ENCODE measurements around the gene CDC34.

The CDC34 gene

DNA sequence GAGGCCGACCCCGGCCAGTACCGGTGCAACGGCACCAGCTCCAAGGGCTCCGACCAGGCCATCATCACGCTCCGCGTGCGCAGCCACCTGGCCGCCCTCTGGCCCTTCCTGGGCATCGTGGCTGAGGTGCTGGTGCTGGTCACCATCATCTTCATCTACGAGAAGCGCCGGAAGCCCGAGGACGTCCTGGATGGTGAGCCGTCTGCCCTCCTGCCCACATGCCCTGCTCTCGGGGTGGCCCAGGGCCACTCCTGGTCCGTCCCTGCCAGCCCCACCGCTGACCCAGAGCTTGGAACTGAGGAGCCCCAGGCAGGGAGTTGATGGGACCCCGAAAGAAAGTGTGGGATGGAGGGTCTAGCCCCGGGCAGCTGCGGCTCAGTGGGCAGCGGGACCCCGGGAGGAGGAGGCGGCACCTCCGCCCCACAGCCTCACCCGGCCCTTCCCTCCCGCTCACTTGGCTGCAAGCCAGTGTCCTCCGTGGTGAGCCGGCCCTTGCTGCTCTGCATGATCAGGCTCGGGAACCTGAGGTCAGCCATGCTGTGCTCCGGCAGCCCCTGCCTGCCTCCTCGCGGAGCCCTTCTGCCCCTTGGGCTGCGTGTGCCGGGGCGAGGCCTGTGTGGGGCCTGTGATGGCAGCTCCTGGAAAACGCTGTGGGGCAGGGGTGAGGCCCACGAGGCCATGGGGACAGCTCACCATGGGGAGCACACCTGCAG is 50.0 kb downstream of the CDC34 start:
- no peak overlapping the region for H3K4me3 ChIP-seq (ENCODE audit: low read length)
- H3K9ac ChIP-seq (ENCODE audit: low read length), result no peak overlapping the region
- peaks cover 55% of the 10 kb centered on the region for H4K20me1 ChIP-seq (ENCODE audit: insufficient read depth, low read length)
- no peaks in the 10 kb centered on the region for H3K9me3 ChIP-seq (ENCODE audit: insufficient read depth, low read length)
- peaks cover 48% of the 10 kb centered on the region for H3K36me3 ChIP-seq (replicated peaks; ENCODE audit: low read depth, low read length)
- H3K27ac ChIP-seq (ENCODE audit: low read length), result no peak overlapping the region
- H3K27me3 ChIP-seq (ENCODE audit: low read depth, low read length), result no peaks in the 10 kb centered on the region
- TF ChIP-seq, protein P1, sequence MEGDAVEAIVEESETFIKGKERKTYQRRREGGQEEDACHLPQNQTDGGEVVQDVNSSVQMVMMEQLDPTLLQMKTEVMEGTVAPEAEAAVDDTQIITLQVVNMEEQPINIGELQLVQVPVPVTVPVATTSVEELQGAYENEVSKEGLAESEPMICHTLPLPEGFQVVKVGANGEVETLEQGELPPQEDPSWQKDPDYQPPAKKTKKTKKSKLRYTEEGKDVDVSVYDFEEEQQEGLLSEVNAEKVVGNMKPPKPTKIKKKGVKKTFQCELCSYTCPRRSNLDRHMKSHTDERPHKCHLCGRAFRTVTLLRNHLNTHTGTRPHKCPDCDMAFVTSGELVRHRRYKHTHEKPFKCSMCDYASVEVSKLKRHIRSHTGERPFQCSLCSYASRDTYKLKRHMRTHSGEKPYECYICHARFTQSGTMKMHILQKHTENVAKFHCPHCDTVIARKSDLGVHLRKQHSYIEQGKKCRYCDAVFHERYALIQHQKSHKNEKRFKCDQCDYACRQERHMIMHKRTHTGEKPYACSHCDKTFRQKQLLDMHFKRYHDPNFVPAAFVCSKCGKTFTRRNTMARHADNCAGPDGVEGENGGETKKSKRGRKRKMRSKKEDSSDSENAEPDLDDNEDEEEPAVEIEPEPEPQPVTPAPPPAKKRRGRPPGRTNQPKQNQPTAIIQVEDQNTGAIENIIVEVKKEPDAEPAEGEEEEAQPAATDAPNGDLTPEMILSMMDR (IDR thresholded peaks at IDR 0.05; ENCODE audit: low read depth, low read length), result no peak
- no peak for TF ChIP-seq EZH2phosphoT487 (IDR thresholded peaks at IDR 0.05; ENCODE audit: low read depth)
- H2AFZ ChIP-seq (ENCODE audit: low read depth, low read length), result no peak overlapping the region
- no peaks in the 10 kb centered on the region for H3K4me1 ChIP-seq (ENCODE audit: low read length)
- peaks cover 40% of the 10 kb centered on the region for H3K79me2 ChIP-seq (ENCODE audit: low read length)
- no peak overlapping the region for H3K4me2 ChIP-seq (ENCODE audit: low read length)

DNA sequence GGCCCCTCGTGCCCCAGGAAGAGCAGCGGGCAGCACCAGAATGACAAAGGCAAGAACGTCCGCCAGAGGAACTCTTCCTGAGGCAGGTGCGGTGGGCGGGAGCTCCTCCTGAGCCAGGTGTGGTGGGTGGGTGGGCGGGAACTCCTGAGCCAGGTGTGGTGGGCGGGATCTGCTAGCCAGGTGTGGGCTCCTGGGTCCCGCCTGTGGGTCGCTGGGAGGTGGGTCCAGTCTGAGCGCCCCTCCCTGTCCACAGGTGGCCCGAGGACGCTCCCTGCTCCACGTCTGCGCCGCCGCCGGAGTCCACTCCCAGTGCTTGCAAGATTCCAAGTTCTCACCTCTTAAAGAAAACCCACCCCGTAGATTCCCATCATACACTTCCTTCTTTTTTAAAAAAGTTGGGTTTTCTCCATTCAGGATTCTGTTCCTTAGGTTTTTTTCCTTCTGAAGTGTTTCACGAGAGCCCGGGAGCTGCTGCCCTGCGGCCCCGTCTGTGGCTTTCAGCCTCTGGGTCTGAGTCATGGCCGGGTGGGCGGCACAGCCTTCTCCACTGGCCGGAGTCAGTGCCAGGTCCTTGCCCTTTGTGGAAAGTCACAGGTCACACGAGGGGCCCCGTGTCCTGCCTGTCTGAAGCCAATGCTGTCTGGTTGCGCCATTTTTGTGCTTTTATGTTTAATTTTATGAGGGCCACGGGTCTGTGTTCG is 51.1 kb downstream of the CDC34 start:
- peaks cover 29% of the 10 kb centered on the region for H3K79me2 ChIP-seq (ENCODE audit: low read length)
- no peak overlapping the region for H3K27ac ChIP-seq (ENCODE audit: low read length)
- H4K20me1 ChIP-seq (ENCODE audit: insufficient read depth, low read length), result peaks cover 44% of the 10 kb centered on the region
- H3K4me3 ChIP-seq (ENCODE audit: low read length), result no peak overlapping the region
- no peaks in the 10 kb centered on the region for H3K27me3 ChIP-seq (ENCODE audit: low read depth, low read length)
- no peak overlapping the region for H3K4me2 ChIP-seq (ENCODE audit: low read length)
- no peaks in the 10 kb centered on the region for H3K4me1 ChIP-seq (ENCODE audit: low read length)
- H2AFZ ChIP-seq (ENCODE audit: low read depth, low read length), result no peak overlapping the region
- no peaks in the 10 kb centered on the region for H3K9me3 ChIP-seq (ENCODE audit: insufficient read depth, low read length)
- no peak for TF ChIP-seq EZH2phosphoT487 (IDR thresholded peaks at IDR 0.05; ENCODE audit: low read depth)
- TF ChIP-seq, protein P1 (IDR thresholded peaks at IDR 0.05; ENCODE audit: low read depth, low read length), result no peak
- no peak overlapping the region for H3K9ac ChIP-seq (ENCODE audit: low read length)
- peaks cover 38% of the 10 kb centered on the region for H3K36me3 ChIP-seq (replicated peaks; ENCODE audit: low read depth, low read length)

DNA sequence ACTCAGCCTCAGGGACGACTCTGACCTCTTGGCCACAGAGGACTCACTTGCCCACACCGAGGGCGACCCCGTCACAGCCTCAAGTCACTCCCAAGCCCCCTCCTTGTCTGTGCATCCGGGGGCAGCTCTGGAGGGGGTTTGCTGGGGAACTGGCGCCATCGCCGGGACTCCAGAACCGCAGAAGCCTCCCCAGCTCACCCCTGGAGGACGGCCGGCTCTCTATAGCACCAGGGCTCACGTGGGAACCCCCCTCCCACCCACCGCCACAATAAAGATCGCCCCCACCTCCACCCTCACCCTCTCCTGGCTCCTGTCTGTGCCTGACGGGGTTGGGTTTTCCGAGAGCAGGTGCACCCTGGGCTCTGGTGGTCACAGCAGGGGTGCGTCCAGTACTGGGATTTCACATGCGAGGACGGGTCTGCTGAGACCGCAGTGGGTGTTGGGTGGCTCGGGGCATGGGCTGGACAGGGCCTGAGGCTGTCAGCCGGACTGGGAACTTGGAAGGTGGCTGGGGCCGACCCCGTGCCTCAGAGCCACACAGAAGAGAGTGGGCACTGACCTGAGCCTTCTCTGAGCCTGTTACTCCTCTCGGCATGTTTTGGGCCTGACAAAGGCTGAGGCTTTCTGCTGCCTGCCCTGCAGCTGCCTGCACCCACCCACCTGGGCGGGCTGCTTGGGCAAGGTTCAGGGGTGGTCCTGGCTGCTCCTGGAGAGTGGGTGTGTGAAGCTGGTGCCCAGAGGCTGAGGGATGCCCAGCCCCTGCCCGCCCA is 51.8 kb downstream of the CDC34 start:
- Histone ChIP-seq H4K20me1 (ENCODE audit: insufficient read depth, low read length) (peaks cover 37% of the 10 kb centered on the region), H3K27ac (ENCODE audit: low read length) (no peak overlapping the region), H2AFZ (ENCODE audit: low read depth, low read length) (no peak overlapping the region), H3K9ac (ENCODE audit: low read length) (no peak overlapping the region), H3K36me3 (replicated peaks; ENCODE audit: low read depth, low read length) (peaks cover 31% of the 10 kb centered on the region), H3K79me2 (ENCODE audit: low read length) (peaks cover 22% of the 10 kb centered on the region), H3K27me3 (ENCODE audit: low read depth, low read length) (no peaks in the 10 kb centered on the region), H3K4me1 (ENCODE audit: low read length) (no peaks in the 10 kb centered on the region), H3K4me3 (ENCODE audit: low read length) (no peak overlapping the region), H3K9me3 (ENCODE audit: insufficient read depth, low read length) (no peaks in the 10 kb centered on the region), H3K4me2 (ENCODE audit: low read length) (no peak overlapping the region)
- no peak for TF ChIP-seq EZH2phosphoT487 (IDR thresholded peaks at IDR 0.05; ENCODE audit: low read depth)
- TF ChIP-seq, protein P1 (IDR thresholded peaks at IDR 0.05; ENCODE audit: low read depth, low read length), result no peak

DNA sequence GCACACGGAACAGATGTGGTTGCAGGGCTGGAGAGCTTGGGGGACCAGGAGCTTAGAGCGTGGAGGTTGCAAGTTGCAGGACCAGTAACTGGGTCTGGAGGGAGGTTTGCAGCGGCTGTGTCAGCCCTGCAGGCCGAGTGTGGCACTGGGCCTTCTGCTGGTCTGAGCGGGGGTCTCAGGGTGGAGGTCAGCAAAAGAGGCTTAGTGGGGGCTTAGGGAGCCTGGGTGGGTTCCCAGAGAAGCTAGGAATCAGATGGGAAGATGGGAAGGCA is 52.3 kb downstream of the CDC34 start:
- Histone ChIP-seq H3K27me3 (ENCODE audit: low read depth, low read length) (no peaks in the 10 kb centered on the region), H3K4me2 (ENCODE audit: low read length) (no peak overlapping the region), H3K79me2 (ENCODE audit: low read length) (peaks cover 16% of the 10 kb centered on the region), H3K9ac (ENCODE audit: low read length) (no peak overlapping the region), H3K27ac (ENCODE audit: low read length) (no peak overlapping the region), H3K36me3 (replicated peaks; ENCODE audit: low read depth, low read length) (peaks cover 30% of the 10 kb centered on the region), H4K20me1 (ENCODE audit: insufficient read depth, low read length) (peaks cover 32% of the 10 kb centered on the region), H3K4me3 (ENCODE audit: low read length) (no peak overlapping the region), H3K4me1 (ENCODE audit: low read length) (no peaks in the 10 kb centered on the region), H2AFZ (ENCODE audit: low read depth, low read length) (no peak overlapping the region), H3K9me3 (ENCODE audit: insufficient read depth, low read length) (no peaks in the 10 kb centered on the region)
- no peak for TF ChIP-seq EZH2phosphoT487 (IDR thresholded peaks at IDR 0.05; ENCODE audit: low read depth)
- TF ChIP-seq, protein P1 (IDR thresholded peaks at IDR 0.05; ENCODE audit: low read depth, low read length), result no peak

All from OCI-LY3 (cell line).